Activated CD8-positive, alpha-beta memory T cell treated with anti-CD3 and anti-CD28 coated beads, Interleukin-2, amount 50 U/mL, for 24 hours (primary cell): Measurements from ENCODE around the gene NR1H3.
A peak's percentile ranks its signal among the peaks of the same experiment; 100 is the strongest.

Experiments used
- DNase-seq: peaks from one replicate; pipeline ENCODE4 v3.0.0-alpha.2; 2020; ENCODE audit errors: extremely low read depth

Gene NR1H3

DNA sequence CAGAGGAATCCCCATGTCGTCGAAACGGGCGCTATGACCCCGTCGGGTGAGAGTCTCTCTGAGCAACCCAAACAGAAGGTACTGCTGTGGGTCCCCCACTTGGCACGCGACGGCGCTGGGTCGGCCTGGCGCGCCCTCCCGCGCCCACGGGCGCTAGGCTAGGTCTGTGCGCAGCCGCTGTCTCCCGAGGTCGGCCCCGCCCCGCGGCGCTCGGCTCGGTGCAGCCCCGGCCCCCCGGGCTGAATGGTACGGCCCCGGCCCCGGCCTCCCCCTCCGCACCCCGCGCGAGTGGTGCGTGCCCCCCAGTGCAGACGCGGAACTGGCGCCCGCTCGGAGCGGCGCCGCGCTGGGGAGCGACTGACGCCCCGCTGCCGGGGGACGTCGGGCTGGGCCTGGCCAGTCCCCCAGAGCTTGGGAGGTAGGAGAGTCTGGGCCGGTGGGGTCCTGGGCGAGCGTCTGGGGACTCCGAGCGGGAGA is 12.1 kb downstream of the NR1H3 start, which contains the start of gene MADD:
TSS of gene MADD (plus strand) at position 305 of the 477 bp plus-strand sequence.
- DNase-seq = peak; percentile 68

DNA sequence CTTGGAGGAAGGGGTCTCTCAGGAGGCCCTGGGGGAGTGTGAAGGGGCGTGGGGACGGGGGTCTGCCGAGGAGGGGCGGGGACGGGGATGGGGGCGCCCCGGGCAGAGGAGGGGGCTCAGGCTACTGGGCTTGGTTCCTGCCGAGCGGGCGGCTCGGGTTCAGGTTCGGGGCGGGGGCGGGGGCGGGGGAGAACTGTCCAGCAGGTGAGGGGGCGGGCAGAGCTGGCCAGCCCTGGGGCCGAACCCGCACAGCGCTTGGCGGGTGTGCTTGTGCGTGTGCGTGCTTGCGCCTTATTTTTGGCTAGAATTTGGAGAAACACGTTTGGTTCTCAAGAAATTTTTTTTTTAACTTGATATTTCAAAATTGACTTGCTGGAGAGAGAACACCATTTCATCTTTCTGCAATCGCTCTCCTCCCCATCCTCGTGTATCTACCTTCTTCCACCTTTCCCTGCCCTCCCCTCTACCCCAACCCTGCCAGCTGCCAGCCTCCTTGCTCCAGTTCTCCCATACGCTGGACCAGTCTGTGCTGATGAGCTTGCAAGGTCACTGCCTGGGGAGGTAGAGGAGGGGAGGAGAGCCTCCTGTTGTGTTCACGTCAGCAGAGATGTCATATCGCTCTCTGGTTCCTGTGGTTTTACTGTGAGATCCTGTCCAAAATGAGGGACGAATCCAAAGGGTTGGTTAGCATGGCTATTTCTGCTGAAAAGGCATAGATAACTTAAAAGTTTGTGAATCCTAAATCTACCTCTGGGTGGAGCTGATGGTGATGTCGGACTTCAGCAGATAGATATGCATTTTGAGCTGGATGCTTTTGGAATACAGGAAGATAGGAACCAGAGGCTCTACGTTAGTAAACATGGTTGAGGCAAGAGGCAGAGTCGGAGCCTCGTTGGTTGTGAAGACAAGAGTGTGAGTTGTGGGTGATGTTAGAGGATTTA is 12.8 kb downstream of the NR1H3 start:
- no peak for DNase-seq

DNA sequence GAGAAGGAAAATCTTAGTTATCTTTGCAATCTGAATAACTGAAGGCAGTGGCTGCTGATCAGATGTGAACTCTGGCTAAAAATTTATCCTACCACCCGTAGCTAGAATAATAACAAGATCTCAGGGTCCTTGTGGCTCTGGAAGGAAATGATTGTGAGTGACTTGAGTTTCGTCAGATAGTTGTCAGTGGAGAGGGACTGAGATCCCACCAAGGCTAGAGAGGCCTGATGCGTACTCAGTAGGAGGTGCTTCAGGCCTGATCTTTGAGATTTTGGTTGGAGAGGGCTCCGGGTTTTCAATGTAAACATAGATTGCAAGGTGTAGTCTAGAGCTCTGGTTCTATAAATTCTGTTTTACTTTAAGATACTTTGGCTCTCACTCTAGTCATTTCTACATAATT is 13.5 kb downstream of the NR1H3 start:
- DNase-seq = no peak

DNA sequence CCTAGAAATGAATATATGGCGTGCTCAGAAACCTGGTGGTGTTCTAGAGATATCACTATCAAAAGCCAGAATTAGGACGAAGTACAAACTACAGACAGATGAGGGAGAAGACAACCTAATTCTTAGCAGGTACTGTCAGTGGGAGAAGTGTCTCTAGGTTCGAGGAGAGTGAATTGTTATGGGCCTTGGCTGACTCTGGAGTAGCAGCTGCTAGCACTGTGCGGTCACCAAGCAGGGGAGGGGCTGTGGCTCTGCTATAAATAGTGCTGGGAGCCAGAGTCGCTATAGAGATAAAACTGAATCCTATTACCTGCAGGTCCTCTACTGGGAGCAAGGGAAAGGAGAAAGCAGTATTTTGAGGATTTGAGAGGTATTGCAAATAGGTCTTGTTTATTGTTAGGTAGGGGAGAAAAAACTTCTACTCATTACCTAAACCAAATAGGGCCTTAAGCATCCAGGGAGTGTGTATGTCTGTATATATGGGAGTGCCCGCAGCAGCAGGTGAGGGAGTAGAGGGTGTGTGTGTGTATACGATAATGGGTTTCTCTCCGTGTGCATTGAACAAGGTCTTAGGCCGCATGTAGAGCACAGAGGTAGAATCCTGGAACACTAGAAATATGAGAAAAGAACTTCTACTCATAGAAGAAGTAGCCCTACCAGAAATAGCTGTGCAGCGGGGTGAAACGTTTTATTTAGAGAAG is 14.3 kb downstream of the NR1H3 start:
- no peak for DNase-seq

DNA sequence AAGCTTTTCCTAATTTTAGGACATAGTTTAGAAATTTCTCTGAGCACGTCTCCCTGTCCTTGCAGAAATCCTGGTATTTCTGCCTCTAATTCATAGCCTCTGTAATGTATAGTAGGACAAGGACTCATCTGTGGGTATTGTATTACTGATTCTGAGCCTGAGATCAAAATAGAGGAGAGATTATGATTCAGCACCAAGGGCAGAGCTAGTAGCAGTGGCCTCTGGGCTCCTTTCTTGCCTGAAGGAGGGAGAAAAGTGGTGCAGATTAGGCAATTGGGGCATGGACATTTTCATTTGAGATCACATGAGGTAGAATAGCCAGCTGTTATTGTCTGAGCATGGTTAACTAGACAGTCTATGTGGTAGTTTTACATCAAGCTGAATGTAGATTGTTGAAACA is 14.9 kb downstream of the NR1H3 start:
- DNase-seq = no peak

DNA sequence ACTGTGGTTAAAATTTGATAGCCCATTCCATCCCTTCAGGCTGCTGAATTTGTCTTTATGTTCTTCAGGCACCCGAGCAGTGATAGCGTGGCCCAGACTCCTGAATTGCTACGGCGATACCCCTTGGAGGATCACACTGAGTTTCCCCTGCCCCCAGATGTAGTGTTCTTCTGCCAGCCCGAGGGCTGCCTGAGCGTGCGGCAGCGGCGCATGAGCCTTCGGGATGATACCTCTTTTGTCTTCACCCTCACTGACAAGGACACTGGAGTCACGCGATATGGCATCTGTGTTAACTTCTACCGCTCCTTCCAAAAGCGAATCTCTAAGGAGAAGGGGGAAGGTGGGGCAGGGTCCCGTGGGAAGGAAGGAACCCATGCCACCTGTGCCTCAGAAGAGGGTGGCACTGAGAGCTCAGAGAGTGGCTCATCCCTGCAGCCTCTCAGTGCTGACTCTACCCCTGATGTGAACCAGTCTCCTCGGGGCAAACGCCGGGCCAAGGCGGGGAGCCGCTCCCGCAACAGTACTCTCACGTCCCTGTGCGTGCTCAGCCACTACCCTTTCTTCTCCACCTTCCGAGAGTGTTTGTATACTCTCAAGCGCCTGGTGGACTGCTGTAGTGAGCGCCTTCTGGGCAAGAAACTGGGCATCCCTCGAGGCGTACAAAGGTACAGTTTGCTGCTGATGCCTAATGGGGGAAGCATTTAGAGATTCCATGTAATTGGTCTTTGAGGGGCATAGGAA is 16.9 kb downstream of the NR1H3 start:
- no peak for DNase-seq

DNA sequence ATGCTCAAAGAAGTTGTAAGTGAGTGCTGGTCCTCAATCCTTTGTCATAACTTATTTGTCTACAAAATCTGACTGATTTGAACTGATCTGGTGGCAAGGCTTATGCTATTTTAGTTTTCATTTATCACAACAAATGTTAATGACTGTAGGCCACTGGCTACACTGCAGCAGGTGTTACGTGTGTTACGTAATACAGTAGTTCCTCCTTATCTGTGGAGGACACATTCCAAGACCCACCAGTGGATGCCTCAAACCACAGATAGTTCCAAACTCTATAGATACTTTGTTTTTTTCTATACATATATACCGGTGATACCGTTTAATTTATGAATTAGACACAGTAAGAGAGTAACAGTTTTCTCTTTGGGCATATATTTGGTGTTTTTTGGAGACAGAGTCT is 19.1 kb downstream of the NR1H3 start:
- DNase-seq = no peak

DNA sequence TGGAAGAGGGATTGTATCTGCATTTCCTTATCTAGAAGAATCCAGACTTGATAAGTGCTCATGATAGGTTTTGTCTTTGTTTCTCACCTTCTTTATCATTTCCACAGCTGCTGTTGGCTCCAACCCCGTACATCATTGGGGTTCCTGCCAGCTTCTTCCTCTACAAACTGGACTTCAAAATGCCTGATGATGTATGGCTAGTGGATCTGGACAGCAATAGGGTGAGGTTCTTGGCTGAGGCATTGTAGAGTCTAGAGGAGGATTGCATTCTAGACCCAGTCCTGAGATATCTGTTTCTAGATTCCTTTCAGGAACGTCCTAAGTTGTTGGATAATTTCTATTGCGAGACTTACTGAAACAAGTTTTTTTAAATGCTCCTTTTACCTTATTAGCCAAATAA is 20.3 kb downstream of the NR1H3 start:
- DNase-seq = no peak

DNA sequence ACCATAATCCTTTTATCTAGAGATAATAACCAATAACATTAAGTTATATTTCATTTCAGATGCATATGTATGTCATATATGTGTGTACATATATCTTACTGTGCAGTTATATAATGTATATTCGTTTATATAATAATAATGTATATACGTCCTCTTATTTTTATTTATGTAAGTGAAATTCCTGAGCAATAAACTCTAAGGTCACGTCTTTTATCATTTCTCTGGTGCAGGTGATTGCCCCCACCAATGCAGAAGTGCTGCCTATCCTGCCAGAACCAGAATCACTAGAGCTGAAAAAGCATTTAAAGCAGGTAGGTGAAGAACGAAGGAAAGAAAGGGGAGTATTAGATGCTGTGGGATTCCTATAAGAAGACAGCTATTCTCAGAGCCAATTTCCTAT is 21.0 kb downstream of the NR1H3 start:
- DNase-seq = no peak

DNA sequence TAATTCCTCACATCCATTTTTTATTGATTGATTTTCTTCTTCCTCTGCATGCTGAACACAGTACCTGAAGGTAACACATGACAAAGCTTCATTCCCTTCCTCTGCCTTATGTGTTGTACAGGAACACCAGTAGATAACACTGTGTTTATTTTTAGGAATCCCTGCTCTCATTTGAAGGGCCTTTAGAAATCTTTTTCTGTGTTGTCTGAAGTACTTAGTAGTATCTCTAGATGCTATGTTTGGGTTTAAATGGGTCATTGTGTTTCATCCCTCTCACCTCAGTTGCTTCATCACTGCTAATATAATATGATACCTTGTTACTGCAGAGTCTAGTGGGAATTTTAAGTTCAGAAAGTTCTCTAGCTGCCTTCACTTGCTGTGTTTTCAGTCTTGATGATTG is 22.3 kb downstream of the NR1H3 start:
- no peak for DNase-seq

DNA sequence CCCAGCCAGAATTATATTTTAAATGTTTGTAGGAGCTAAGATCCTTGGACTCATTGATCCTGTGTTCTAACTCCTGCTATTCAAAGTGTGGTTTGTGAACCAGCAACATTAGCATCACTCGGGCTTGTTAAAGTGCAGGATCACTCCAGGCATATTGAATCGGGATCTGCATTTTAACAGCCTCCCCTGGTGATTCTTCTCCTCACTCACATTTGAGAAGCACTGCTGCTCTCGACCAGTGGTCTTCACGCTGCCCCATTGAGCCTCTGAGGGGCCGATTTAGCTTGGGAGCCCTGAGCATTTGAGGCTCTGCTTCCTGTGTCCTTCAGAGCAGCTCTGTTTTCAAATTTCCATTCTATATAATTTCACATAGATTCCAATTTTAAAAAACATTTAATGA is 23.1 kb downstream of the NR1H3 start:
- no peak for DNase-seq

DNA sequence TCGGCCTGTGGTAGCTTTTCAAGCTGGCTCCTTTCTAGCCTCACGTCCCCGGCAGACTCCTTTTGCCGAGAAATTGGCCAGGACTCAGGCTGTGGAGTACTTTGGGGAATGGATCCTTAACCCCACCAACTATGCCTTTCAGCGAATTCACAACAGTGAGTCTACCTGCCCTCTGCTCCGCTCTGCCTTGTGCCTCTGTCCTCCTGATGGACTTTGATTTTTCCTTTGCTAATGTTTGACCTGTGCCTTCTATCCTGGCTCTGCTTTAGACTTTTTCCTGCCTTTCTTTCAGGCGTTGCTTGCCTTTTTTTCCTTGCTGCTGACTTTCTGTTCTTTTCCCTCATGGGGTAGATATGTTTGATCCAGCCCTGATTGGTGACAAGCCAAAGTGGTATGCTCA is 24.7 kb downstream of the NR1H3 start:
- DNase-seq = no peak

DNA sequence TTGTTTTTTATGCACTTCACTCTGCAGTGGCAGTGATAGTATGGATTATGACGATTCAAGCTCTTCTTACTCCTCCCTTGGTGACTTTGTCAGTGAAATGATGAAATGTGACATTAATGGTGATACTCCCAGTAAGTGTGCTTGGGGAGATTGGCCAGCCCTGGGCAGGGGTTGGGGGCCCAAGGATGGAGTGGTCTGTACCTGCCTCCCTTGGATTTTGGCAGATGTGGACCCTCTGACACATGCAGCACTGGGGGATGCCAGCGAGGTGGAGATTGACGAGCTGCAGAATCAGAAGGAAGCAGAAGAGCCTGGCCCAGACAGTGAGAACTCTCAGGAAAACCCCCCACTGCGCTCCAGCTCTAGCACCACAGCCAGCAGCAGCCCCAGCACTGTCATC is 26.4 kb downstream of the NR1H3 start:
- no peak for DNase-seq

DNA sequence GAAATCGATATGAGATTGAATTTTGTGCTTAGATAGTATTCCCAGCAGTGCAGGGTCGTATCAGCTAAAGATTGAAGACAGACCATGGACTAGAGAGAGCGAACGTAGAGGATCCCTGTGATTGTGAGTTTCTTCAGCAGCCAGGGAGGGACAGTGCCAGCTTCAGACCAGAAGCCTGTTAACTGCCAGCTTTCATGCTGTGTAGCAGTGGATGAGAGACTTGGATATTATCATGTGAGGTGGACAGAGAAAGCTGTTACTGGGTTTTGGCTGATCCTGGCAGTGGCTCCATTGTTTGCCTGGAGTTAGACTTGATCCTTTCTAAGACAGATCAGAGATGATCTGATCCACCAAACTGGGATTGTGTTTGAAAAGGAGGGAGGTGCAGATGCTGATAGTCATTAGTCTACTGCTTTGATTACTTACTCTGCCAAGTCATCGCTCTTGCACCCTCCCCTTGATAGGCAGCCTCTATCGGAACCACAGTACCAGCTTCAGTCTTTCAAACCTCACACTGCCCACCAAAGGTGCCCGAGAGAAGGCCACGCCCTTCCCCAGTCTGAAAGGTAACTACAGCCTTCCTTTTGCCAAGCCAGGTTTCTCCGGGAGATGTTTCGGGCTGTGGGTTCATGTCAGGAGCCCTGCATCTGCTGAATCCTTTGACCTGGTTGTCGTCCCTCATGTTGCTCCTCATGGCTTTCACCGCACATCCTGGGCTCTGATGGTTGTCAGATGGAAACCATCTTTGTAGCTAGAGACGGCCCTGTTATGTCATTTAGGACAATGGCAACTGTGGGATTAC is 28.4 kb downstream of the NR1H3 start:
- no peak for DNase-seq

DNA sequence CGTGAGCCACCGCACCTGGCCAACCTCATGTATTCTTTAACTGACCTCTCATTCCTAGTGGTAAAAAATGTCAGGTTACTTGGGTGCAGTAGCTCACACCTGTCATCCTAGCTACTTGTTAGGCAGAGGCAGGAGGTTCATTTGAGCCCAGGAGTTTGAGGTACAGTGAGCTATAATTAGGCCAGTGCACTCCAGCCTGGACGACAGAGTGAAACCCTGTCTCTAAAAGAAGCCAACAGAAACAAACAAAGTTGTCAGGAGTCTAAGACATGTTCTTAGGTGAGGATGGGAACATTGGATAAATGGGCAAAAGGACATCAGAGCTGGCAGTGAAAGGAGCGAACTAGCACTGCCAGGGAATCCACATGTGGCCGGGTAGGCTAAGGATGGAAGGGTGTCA is 30.3 kb downstream of the NR1H3 start:
- DNase-seq = no peak

DNA sequence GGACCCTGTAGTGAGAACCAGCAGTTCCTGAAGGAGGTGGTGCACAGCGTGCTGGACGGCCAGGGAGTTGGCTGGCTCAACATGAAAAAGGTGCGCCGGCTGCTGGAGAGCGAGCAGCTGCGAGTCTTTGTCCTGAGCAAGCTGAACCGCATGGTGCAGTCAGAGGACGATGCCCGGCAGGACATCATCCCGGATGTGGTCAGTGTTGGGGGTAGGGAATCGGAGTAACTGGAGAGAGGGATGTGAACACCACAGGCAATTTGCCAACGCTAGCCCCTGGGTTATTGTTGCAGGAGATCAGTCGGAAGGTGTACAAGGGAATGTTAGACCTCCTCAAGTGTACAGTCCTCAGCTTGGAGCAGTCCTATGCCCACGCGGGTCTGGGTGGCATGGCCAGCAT is 32.1 kb downstream of the NR1H3 start:
- DNase-seq = no peak

DNA sequence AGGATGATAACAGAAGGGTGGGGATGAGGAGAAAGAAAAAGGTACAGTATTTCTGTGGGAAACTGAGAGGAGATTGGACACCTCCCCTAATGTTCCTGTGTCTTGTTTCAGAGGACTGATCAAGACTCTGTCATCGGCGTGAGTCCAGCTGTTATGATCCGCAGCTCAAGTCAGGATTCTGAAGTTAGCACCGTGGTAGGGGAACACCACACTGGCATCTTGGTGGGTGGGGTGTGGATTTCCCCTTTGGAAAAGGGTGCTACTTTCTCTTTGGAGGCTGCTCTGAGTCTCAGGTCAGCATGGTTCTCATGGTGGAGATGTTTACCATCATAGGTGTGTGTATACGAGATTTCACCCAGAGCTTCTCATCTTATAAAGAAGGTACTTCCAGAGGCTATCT is 37.6 kb downstream of the NR1H3 start:
- no peak for DNase-seq

DNA sequence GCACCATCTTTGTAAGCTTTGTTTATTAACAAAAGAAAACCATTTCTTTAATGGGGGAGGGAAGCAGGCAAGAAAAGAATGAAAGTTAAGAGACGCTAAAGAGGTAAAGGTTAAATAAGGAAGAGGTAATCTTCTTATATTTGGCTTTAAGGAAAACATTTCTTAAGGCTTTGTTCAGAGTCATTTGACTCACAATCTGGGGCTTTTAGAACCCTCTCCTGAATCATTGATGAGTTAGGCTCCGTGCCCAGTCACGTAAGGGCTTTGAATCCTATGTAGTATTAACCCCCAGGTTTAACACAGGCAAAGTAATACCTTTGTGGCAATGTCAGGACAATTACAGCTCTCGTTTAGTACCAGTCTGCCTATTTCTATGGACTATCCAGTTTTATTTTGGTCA is 38.2 kb downstream of the NR1H3 start:
- no peak for DNase-seq

DNA sequence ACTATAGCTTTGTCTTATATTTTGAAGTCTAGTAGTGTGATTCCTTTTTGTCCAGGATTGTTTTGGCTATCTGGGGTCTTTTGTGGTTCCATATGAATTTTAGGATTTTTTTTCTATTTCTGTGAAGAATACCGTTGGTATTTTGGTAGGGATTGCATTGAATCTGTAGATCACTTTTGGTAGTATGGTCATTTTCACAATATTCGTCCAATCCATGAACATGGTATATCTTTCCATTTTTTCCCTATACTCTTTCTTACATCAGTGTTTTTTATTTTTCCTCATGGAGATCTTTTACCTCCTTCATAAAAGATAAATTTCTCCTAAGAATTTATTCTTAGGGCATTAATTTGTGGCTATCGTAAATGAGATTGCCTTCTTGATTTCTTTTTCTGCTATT is 41.3 kb downstream of the NR1H3 start:
- no peak for DNase-seq

DNA sequence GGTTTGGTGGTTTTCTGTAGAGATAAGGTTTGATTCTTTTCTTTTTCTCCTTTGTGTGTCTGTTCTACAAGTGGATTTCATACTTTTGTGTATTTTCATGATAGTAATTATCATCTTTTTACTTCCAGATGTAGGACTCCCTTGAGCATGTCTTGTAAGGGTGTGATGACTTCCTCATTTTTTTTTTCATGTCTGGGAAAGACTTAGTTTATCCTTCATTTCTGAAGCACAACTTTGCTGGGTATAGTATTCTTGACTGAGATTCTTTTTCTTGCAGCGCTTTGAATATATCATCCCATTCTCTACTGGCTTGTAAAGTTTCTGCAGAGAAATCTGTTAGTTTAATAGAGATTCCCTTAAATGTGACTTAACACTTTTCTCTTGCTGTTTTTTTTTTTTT is 45.1 kb downstream of the NR1H3 start:
- DNase-seq = no peak

DNA sequence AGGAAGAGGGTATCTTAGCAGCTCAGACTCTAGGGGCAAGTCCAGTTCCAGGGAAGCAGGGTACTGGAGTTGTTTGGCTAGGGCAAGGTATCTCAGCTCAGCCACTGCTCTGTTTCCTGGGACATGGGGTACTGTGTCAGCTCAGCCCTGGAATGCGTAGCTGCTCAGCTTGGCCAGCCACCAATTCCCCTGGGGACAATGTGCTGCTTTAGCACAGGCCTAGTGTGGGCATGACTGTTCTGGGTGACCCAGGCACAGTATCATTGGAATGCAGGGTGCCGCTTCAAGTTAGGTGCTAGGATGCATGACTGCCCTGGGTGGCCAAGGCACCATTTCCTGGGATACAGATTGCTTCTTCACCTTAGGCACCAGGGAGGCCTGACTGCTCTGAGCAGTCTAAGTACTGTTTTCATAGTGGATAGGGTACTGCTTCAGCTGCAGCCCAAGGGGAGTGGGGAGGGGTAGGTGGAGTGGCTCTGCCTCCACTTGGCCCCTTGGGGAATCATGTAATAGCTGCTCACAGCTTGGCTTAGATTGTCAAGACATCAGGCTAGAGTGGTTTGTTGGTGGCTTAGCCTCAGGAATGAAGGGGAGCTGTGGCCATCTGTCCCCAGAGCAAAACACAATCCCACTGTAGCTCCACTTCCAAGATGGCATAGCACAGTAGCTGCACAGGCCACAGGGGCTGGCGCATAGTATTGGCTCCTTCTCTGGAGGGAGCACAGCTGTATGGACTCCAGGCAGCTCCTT is 48.1 kb downstream of the NR1H3 start:
- no peak for DNase-seq
